ENCODE data around the gene HBA2. TPM values are rescaled to one million over a fixed set of nuclear protein-coding genes. Genes with fewer than 3 reads are reported as not detected.
"Not testable (repeated sequence)": the region's sequence is repeated elsewhere in the genome, so short reads cannot be mapped to it uniquely, and the experiment has no call there.

The HBA2 gene
- total RNA-seq, 1 donor from 2014 or later, result not detected

DNA sequence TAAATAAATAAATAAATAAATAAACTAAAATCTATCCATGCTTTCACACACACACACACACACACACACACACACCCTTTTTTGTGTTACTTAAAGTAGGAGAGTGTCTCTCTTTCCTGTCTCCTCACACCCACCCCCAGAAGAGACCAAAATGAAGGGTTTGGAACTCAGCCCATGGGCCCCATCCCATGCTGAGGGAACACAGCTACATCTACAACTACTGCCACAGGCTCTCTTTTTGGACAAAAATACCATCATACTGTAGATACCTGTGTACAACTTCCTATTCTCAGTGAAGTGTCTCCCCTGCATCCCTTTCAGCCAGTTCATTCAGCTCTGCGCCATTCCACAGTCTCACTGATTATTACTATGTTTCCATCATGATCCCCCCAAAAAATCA lies 1.9 kb upstream of the HBA2 start:
- Mint-ChIP-seq H3K9me3 (ENCODE audit: low read depth) (no peaks in the 10 kb centered on the region), H3K36me3 (ENCODE audit: low read depth) (no peaks in the 10 kb centered on the region), H3K4me1 (ENCODE audit: low read depth) (peaks cover 9% of the 10 kb centered on the region), H3K27me3 (ENCODE audit: low read depth) (peaks cover 46% of the 10 kb centered on the region), H3K27ac (ENCODE audit: unreplicated experiment) (no peak overlapping the region), H3K4me3 (ENCODE audit: unreplicated experiment) (no peak overlapping the region)
- TF ChIP-seq, protein P1, sequence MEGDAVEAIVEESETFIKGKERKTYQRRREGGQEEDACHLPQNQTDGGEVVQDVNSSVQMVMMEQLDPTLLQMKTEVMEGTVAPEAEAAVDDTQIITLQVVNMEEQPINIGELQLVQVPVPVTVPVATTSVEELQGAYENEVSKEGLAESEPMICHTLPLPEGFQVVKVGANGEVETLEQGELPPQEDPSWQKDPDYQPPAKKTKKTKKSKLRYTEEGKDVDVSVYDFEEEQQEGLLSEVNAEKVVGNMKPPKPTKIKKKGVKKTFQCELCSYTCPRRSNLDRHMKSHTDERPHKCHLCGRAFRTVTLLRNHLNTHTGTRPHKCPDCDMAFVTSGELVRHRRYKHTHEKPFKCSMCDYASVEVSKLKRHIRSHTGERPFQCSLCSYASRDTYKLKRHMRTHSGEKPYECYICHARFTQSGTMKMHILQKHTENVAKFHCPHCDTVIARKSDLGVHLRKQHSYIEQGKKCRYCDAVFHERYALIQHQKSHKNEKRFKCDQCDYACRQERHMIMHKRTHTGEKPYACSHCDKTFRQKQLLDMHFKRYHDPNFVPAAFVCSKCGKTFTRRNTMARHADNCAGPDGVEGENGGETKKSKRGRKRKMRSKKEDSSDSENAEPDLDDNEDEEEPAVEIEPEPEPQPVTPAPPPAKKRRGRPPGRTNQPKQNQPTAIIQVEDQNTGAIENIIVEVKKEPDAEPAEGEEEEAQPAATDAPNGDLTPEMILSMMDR (IDR thresholded peaks at IDR 0.05), result no peak
- DNase-seq (ENCODE audit: low spot score), result no peak

DNA sequence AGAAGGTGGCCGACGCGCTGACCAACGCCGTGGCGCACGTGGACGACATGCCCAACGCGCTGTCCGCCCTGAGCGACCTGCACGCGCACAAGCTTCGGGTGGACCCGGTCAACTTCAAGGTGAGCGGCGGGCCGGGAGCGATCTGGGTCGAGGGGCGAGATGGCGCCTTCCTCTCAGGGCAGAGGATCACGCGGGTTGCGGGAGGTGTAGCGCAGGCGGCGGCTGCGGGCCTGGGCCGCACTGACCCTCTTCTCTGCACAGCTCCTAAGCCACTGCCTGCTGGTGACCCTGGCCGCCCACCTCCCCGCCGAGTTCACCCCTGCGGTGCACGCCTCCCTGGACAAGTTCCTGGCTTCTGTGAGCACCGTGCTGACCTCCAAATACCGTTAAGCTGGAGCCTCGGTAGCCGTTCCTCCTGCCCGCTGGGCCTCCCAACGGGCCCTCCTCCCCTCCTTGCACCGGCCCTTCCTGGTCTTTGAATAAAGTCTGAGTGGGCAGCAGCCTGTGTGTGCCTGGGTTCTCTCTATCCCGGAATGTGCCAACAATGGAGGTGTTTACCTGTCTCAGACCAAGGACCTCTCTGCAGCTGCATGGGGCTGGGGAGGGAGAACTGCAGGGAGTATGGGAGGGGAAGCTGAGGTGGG lies 657 bp downstream of the HBA2 start:
- not testable (repeated sequence) for H3K4me3 Mint-ChIP-seq (ENCODE audit: unreplicated experiment); H3K27ac Mint-ChIP-seq (ENCODE audit: unreplicated experiment); H3K36me3 Mint-ChIP-seq (ENCODE audit: low read depth); H3K9me3 Mint-ChIP-seq (ENCODE audit: low read depth); DNase-seq (ENCODE audit: low spot score)
- H3K4me1 Mint-ChIP-seq (ENCODE audit: low read depth), result peaks cover 15% of the 10 kb centered on the region
- H3K27me3 Mint-ChIP-seq (ENCODE audit: low read depth), result peaks cover 46% of the 10 kb centered on the region

DNA sequence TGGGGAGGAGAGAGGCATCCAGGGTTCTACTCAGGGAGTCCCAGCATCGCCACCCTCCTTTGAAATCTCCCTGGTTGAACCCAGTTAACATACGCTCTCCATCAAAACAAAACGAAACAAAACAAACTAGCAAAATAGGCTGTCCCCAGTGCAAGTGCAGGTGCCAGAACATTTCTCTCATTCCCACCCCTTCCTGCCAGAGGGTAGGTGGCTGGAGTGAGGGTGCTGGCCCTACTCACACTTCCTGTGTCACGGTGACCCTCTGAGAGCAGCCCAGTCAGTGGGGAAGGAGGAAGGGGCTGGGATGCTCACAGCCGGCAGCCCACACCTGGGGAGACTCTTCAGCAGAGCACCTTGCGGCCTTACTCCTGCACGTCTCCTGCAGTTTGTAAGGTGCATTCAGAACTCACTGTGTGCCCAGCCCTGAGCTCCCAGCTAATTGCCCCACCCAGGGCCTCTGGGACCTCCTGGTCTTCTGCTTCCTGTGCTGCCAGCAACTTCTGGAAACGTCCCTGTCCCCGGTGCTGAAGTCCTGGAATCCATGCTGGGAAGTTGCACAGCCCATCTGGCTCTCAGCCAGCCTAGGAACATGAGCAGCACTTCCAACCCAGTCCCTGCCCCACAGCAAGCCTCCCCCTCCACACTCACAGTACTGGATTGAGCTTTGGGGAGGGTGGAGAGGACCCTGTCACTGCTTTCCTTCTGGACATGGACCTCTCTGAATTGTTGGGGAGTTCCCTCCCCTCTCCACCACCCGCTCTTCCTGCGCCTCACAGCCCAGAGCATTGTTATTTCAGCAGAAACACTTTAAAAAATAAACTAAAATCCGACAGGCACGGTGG lies 1.5 kb downstream of the HBA2 start:
- not testable (repeated sequence) for H3K36me3 Mint-ChIP-seq (ENCODE audit: low read depth); H3K4me3 Mint-ChIP-seq (ENCODE audit: unreplicated experiment); DNase-seq (ENCODE audit: low spot score); H3K9me3 Mint-ChIP-seq (ENCODE audit: low read depth); H3K27ac Mint-ChIP-seq (ENCODE audit: unreplicated experiment)
- H3K27me3 Mint-ChIP-seq (ENCODE audit: low read depth), result peaks cover 45% of the 10 kb centered on the region
- peaks cover 15% of the 10 kb centered on the region for H3K4me1 Mint-ChIP-seq (ENCODE audit: low read depth)

DNA sequence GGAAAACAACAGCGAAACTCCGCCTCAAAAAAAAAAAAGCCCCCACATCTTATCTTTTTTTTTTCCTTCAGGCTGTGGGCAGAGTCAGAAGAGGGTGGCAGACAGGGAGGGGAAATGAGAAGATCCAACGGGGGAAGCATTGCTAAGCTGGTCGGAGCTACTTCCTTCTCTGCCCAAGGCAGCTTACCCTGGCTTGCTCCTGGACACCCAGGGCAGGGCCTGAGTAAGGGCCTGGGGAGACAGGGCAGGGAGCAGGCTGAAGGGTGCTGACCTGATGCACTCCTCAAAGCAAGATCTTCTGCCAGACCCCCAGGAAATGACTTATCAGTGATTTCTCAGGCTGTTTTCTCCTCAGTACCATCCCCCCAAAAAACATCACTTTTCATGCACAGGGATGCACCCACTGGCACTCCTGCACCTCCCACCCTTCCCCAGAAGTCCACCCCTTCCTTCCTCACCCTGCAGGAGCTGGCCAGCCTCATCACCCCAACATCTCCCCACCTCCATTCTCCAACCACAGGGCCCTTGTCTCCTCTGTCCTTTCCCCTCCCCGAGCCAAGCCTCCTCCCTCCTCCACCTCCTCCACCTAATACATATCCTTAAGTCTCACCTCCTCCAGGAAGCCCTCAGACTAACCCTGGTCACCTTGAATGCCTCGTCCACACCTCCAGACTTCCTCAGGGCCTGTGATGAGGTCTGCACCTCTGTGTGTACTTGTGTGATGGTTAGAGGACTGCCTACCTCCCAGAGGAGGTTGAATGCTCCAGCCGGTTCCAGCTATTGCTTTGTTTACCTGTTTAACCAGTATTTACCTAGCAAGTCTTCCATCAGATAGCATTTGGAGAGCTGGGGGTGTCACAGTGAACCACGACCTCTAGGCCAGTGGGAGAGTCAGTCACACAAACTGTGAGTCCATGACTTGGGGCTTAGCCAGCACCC lies 2.6 kb downstream of the HBA2 start:
- Mint-ChIP-seq H3K27ac (ENCODE audit: unreplicated experiment) (no peak overlapping the region), H3K27me3 (ENCODE audit: low read depth) (peaks cover 43% of the 10 kb centered on the region), H3K4me3 (ENCODE audit: unreplicated experiment) (no peak overlapping the region), H3K36me3 (ENCODE audit: low read depth) (no peaks in the 10 kb centered on the region), H3K4me1 (ENCODE audit: low read depth) (peaks cover 8% of the 10 kb centered on the region), H3K9me3 (ENCODE audit: low read depth) (no peaks in the 10 kb centered on the region)
- no peak for DNase-seq (ENCODE audit: low spot score)
- TF ChIP-seq, protein P1 (IDR thresholded peaks at IDR 0.05), result no peak

DNA sequence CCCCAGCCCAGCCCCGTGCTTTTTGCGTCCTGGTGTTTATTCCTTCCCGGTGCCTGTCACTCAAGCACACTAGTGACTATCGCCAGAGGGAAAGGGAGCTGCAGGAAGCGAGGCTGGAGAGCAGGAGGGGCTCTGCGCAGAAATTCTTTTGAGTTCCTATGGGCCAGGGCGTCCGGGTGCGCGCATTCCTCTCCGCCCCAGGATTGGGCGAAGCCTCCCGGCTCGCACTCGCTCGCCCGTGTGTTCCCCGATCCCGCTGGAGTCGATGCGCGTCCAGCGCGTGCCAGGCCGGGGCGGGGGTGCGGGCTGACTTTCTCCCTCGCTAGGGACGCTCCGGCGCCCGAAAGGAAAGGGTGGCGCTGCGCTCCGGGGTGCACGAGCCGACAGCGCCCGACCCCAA lies 3.3 kb downstream of the HBA2 start:
- H3K36me3 Mint-ChIP-seq (ENCODE audit: low read depth); DNase-seq (ENCODE audit: low spot score); H3K4me1 Mint-ChIP-seq (ENCODE audit: low read depth); H3K27ac Mint-ChIP-seq (ENCODE audit: unreplicated experiment); H3K9me3 Mint-ChIP-seq (ENCODE audit: low read depth): not testable (repeated sequence)
- Mint-ChIP-seq H3K4me3 (ENCODE audit: unreplicated experiment) (peak overlapping the region; percentile 31), H3K27me3 (ENCODE audit: low read depth) (peaks cover 40% of the 10 kb centered on the region)

DNA sequence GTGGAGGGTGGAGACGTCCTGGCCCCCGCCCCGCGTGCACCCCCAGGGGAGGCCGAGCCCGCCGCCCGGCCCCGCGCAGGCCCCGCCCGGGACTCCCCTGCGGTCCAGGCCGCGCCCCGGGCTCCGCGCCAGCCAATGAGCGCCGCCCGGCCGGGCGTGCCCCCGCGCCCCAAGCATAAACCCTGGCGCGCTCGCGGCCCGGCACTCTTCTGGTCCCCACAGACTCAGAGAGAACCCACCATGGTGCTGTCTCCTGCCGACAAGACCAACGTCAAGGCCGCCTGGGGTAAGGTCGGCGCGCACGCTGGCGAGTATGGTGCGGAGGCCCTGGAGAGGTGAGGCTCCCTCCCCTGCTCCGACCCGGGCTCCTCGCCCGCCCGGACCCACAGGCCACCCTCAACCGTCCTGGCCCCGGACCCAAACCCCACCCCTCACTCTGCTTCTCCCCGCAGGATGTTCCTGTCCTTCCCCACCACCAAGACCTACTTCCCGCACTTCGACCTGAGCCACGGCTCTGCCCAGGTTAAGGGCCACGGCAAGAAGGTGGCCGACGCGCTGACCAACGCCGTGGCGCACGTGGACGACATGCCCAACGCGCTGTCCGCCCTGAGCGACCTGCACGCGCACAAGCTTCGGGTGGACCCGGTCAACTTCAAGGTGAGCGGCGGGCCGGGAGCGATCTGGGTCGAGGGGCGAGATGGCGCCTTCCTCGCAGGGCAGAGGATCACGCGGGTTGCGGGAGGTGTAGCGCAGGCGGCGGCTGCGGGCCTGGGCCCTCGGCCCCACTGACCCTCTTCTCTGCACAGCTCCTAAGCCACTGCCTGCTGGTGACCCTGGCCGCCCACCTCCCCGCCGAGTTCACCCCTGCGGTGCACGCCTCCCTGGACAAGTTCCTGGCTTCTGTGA lies 4.1 kb downstream of the HBA2 start, which contains the start of gene HBA1:
Gene HBA1, plus strand, starts transcription at position 204 of the 906 bp plus-strand sequence. Its CDS starts 37 bp downstream, at position 241.
- not testable (repeated sequence) for DNase-seq (ENCODE audit: low spot score); H3K27ac Mint-ChIP-seq (ENCODE audit: unreplicated experiment); H3K4me1 Mint-ChIP-seq (ENCODE audit: low read depth); H3K9me3 Mint-ChIP-seq (ENCODE audit: low read depth); H3K36me3 Mint-ChIP-seq (ENCODE audit: low read depth)
- Mint-ChIP-seq H3K4me3 (ENCODE audit: unreplicated experiment) (peak within 1 kb of the TSS; percentile 31), H3K27me3 (ENCODE audit: low read depth) (peaks cover 36% of the 10 kb centered on the region)

Measured in chondrocyte (in vitro differentiated cells).